GM12892 (cell line): ENCODE measurements around the gene MAPK12.

Experiments used
- POLR2A ChIP-seq: IDR thresholded peaks from 2 replicates; pipeline ENCODE4 v1.6.1; 2011; ENCODE audit warnings: low read depth, low read length, control low read depth
- POLR2AphosphoS5 ChIP-seq: IDR thresholded peaks from 2 replicates; pipeline ENCODE4 v1.6.1; 2011; ENCODE audit warnings: low read depth, low read length, control low read depth

DNA sequence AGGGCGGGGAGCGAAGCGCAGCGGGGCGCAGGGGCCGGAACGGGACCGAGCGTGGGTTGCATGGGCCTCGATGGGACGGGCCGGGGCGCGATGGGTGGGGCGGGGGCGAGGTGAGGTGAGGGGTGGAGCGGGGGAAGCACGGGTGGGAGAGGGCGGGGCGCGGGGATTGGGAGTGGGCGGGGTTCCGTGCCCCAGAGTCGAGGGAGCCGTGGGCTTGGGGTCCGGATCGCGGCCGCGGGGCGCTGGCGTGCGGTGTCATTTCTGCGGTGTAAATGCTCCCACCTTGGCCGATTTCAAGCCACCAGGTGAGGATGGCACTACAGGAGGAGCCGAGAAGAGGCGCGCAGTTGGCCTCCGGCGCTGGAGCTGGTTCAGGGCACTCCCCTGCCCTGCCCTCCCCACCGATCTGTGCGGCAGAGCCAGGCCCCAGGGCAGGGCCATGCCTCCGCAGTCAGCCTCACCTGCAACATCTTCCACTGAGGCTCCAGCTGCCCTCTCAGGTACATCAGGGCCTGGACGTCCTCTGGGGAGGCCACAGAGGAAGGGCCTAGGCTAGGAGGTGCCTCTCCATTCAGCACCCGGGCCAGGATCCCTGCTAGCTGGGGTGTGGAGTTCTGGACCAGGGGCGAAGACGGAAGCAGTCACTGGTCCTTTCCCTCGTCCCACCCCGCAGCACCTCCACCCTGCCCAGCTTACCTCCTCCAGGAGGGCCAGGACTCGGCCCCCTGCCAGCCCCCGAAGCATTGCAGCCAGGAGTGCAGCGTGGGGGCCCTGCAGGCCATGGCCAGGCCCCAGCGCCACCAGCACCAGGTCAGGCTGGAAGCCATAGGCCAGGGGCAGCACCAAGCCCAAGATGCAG, 16.0 kb downstream of the MAPK12 start:
- TF ChIP-seq POLR2A (no peak; the same call in 1 of the 2 replicates), POLR2AphosphoS5 (no peak)
